Activated effector memory CD4-positive, alpha-beta T cell treated with Interleukin-2 at 50 U/mL for 16 hours (primary cell): Measurements from ENCODE around the gene CYB5A.

Source experiments
- DNase-seq: peaks from one replicate; pipeline ENCODE4 v3.0.0-alpha.2; 2020

CYB5A gene

DNA sequence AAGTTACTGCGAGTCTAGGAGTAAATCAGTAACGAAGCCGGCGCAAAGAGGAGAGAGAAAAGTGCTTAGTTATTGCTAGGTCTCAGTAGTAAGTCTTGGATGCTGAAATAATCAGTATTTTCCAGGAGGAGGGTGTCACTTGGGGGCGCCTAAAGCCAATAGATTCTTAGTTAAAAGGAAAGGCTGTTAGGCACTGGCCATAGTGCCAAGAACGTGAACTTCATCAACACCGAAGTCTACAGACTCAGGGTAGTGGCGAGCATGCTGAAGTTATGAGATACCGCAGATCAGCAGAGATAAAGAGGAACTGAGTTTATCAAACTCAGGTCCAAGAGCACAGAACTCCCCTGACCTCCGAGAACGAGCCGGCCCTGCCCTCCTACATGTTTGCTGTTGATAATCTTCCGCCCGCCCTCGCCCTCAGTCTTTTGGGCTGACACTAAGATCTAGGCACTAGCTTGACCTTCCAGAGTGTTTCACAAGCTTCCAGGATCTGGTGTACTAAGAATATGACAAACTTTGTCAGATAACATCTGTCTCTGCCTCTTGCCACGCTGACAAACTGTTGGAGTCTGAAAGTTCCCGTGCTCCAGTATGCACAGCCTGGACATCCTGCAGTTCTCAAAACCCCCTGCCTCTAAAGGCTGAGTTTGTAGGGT, 49.2 kb downstream of the CYB5A start:
- DNase-seq = no peak

DNA sequence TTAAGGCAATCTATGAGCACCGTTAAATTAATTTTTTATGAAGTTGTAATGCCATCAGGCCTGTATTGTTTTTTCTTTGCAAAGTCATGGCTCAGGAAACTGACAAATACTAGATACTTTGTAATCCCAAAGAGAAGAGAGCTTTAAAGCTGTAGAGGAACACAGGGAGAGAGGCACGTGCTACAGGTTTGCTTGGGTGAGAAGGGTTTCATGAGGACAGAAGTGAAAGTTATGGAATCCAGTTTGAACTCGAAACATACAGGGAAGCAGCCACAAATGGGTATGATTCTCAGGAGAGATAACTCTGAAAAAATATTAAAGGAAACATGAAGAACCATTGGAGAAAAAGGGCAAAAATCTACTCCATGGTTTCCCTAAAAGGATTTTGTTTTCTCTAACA, 49.8 kb downstream of the CYB5A start:
- no peak for DNase-seq

DNA sequence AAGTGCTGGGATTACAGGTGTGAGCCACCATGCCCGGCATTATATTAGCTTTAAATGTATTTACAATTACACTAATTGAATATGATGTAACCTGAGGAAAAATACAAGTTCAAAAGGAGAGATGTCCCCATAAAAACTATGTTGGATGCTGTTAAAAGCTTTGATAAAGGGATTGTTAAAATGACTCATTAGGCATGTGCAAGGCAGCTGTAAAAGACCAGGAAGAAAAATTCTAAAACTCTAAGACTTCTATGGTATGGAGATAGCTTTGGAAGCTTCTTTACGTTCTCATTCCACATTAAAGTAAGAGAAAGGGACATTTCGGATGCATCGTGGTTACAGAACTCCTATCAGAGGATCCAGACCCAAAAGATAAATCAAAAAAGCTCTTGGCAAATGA, 50.3 kb downstream of the CYB5A start:
- no peak for DNase-seq

DNA sequence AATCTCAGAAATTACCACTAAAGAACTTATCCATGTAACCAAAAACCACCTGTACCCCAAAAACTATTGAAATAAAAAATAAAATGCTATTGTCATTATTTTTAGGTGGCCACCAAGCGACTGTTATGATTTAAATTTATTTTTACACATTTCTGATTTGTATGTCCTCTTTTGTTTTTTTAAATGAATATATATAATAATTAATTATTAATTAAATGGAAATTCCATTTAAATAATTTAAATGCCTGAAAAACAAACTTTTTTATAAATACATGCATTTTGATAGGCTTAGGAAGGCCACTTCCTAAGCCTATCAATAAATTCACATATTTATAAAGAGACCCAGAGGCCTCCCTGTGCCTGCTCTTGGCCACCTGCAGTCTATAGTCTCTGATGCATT, 52.2 kb downstream of the CYB5A start:
- no peak for DNase-seq

DNA sequence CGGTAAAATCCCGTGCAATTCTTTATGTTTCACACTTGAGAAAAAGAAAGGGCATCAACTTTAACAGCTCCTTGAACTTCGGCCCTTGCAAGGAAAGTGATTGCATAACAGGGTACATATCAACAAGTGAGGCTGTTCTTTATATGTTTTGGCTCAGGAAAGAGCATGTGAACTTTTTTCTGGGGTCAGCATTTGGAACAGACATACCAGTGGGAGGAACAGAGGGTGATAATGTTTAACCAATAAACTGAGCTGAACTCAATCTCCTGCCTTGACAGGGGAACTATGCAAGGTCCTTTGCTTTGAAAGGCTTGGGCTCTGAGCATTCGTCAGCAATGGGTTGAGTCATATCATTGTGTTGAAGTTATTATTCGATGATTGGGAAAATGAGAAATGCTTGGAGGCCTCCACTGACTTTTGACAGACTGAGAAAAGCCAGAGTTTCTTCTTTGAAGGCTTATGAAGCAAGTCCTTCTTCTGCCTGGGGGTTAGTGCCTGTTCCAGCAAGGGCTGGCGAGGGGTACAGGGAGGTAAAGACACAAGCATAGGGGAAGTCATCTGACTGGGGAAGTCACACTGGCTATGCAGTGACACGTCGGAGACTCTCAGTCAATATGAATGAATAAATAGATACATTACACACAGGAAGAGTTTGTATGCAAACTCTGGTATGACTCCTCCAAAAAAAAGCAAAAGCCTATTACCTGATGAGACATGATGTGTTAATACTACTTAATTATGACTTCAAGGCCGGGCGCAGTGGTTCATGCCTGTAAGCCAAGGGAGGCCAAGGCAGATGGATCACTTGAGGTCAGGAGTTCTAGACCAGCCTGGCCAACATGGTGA, 57.2 kb downstream of the CYB5A start:
- DNase-seq = no peak

DNA sequence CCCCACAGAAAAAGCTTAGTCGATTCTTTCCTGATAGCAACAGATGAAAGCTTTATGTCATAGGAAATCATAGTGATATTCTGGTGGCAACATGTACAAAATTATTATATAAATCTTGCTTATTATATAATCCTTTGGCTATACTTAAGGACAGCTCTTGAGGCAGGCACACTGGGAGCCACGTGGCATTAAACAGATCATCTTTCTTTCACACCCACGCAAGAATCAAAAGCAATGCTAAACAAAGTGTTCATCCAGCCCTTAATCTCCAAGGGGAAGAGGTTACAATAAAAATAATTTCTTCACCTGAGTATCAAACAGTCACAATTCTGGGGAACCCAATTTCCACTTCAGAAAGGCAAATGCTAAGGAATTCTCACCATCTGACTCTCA, 57.8 kb downstream of the CYB5A start:
- no peak for DNase-seq

DNA sequence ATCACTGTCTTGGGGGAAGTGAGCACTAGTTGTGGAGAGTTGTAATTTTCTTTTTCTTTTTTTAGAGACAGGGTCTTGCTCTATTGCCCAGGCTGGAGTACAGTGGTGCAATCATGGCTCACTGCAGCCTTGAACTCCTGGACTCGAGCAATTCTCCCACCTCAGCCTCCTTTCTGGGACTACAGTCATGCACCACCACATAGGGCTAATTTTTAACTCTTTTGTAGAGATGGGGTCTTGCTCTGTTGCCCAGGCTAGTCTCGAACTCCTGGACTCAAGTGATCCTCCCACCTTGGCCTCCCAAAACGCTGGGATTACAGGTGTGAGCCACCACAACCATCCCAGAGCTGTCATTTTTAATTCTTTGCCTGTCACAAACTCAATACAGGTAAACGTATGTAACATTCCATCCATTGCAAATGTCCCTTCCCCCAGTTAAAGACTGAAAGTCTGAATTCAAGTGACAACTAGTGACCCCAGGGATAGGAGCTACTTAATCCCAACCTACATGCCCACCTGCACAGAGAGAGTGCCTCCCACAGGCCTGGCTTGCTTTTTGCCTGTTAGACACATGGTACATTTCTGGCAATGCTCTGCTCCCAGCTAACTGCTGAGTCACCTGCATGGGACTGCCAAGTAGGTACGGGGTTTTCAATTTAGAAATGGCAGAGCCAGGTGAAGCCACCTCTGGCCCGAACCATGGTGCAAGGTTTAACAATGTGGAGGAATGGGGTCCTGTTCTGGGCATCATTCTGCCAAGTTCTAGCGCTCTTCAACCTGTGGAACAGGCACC, 60.6 kb downstream of the CYB5A start:
- DNase-seq = no peak

DNA sequence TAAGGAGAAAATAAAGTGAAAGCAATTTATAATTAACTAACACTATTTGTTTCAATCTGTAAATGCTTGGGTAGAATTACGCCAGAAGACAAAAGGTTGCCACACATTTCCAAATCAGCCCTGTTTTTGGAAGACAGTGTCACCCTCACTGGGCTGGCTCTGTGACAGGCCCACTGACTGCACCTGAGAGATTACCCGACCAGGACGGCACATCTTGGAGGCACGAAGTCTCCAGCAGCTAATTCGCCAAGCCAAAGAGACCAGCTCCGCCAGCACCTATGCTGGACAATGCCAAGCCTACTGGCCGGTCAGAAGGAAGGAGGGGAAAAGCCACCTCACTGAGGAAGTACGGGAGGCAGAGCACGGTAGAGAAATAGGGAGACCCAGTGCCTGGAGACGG, 61.9 kb downstream of the CYB5A start:
- no peak for DNase-seq

DNA sequence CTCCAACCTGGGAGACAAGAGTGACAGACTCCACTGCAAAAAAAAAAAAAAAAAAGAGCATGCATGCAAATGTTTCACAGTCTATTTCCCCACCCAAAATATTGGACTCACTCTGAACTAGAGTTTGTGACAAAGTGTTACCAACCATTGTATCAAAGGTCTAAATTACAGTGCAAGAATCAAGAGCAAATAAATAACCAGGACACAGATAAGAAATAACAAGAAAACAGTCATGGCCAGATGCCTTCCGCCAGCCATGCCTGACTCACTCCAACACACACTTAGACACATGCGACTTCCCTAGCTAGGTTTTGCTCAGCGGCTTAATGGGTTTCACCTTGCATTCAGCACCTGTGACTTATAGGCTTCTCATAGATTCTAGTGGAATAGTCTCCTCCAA, 62.8 kb downstream of the CYB5A start:
- DNase-seq = no peak

DNA sequence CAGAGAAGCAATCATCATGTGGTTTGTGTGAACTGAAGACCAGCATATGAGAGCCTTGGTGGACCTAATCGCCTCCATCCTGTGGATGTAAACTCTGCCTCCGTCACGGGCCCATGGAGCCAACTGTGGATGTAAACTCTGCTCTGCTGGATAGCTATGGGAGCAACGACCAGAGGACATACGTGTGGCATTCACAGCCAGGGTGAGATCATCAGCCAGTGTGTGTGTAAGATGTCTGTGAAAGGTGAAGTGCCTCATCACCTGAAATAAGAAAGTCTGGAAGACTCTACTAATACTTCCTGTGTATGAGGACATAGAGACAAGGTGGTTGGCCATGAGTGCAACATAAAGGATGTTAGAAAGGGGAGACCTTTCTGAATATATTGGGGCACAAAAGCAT, 63.5 kb downstream of the CYB5A start:
- no peak for DNase-seq

DNA sequence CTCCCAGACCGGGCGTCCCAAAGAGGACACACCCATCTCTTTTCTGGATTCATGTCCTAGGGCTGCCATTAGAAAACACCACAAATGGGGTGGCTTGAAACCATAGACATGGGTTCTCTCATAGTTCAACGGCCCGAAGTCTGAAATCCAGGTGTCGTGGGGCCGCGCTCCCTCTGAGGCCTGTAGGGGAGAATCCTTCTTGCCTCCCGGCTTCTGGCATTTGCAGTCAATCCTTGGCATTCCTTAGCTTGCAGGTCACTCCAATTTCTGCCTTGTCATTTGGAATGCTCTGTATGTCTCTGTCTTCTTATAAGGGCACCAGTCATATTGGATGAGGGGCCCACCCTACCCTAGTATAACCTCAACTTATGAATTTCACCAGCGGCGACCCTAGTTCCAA, 65.1 kb downstream of the CYB5A start:
- DNase-seq = no peak

DNA sequence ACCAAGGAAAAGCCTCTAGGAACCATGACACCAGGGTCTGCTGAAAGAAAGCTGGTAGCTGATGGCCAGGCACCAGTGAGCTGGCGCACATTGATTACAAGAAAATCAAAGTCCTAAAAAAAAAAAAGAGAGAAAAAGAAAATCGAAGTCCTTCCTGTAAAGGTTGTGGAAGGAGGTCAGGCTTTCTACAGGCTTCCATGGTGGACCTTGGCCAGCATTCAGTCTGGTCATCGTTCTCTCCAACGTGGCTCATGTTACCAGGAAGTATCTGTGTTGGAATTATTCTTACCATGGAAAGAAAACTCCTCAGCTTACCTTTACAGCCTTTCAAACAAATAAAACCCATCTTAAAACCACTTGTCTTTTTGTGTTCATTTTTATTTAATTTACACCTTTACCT, 65.6 kb downstream of the CYB5A start:
- DNase-seq = no peak

DNA sequence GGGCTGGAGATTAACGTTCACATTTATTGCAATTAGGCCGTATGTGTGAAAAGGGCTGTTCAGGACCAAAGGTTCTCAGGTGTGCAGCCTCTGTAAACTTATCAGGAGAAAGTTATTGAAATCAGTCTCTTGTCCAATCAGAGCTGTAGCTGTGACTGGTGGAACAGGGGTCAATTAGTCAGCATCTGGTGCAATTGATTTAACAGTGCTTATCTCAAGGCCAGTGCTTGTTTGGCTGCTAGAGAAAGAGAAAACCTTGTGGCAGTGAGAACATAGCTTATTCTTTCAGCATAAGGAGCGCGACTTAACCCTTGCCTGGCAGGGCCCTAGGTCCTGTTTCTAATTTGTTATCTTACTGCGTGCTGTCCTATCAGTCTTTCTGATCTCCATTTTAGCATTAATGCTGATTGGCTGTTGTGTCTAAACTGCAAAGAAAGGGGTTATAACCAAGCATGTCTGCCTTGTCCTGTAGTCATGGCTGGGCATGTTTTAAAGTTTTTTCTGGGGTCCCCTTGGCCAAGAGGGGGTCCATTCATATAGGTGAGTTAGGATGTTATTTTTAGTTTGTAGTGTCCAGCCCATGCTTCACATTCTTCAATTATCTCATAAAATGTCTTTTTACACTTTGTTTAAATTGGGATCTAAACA, 66.4 kb downstream of the CYB5A start:
- no peak for DNase-seq

DNA sequence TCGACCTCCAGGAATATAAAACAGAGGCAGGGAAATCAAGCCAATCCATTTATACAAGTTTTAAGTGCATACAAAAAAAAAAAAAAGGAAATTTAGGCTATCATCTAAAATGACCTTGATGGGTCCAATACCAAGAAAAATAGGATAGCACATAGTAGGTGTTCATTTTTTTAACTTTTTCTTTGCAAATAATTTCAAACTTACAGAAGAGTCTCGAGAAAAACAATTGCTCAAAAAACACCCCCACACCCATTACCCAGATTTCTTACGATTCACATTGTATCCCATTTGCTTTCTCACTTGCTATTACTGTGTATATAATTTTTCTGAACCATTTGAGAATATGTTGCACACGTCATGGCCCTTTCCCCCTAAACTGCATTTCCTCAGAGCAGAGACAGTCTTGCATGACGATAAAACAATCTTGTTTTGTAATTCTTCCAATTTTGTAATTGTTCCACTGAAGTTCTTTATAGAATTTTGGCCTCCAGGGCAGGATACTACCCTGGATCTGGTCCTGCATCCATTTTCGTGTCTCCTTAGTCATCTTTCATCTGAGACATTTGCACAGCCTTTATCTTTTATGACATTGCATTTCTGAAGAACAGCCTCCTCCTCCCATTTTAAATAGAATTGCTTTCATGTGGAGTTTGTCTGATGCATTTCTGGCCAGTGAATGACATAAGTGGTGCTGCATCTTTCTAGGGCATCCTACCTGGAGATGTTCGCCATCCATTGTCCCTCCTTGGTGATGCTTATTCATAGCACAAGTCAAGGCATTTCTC, 68.9 kb downstream of the CYB5A start:
- no peak for DNase-seq

DNA sequence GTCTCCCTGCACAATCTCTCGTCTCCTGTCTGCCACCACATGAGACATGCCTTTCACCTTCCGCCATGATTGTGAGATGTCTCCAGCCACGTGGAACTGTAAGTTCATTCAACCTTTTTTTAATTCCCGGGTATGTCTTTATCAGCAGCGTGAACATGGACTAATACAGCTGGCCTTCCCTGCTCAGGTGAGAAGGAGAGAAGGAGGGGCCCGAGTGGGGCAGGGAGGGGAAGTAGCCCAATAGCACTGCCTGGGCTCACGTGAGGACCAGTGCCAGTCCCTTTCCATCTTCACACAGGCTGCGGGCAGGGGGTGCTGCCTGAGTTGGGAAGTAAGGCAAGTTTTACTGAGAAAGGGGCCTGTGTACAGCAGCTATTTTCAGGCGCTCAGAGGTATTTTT, 70.7 kb downstream of the CYB5A start:
- no peak for DNase-seq

DNA sequence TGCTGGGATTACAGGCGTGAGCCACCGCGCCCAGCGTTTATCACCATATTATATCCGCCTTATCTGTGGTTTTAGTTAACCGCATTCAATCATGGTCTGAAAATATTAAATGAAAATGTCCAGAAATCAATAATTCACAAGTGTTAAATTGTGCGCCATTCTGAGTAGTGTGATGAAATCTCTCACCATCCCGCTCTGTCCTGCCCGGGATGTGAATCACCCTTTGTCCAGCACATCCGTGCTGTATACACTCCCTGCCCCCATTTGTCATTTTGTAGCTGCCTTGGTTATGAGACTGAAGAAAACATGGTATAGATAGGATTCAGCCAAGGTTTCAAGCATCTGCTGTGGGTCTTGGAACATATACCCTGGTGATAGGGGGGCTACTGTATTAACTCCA, 72.7 kb downstream of the CYB5A start:
- DNase-seq = no peak

DNA sequence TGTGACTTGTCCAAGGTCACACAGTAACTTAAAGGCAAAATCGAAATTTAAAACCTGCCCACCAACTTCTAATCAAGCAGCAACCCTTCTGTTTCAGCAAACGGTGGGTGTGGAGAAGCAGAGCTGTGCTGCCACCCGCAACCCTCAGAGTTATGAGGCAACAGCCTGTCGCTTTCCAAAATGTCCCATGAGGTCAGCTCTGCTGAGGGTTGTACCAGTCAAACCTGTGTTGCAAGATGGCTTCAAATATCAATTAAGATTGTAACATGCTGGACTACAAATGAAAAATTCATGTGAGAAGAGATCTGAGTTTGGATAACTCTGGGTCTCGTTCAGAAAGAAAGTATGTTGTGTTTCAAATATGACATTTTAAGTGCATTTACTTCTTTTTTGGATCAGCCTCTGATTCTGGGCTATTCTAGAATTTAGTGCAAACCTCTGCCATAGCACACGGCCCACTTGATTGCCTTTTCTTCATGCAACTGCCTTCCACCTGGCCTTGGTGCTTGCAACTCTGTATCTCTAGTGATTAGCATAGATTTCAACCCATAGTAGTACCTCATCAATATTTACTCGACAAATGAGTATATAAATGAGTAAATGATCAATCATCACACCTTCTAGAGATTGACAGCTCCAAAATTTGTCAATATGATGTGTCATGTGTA, 74.2 kb downstream of the CYB5A start:
- no peak for DNase-seq

DNA sequence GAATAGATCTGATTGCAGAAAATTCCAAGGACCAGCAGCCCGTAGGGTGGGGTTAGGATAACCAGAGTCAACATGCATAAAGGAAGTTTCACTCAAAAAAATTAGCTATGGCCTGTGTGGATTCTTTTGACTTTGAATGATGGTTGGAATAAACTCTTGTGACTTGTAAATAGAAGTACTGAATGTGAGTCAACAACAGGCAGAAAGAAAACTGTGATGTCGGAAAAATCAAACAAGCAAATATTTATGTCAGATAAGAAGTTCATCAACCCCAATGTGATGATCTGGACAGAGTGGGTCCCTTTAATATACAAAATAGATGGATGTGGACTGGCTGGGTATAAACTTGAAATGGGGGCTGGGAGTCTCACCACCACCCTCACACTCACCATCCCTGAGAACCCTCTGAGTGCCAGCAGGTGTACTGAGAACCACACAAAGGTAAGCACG, 75.1 kb downstream of the CYB5A start:
- DNase-seq = no peak

DNA sequence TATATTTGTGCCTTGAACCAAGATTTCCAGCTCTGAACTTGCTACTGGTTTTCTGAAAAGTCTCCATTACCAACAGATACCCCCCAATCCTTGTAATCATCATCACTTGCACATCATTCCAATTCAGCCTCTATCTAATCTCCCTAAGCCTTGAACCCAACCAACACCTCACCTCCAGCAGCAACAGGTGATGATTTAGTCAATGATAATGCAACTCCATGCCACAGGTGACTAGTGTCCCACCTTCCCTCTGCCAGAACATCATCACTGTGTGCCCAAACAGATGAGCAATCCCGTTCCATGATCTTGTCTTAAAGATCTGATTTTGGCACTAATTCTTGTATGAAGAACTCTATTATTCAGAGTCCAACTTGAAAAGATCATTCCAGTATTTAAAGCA, 75.9 kb downstream of the CYB5A start:
- no peak for DNase-seq

DNA sequence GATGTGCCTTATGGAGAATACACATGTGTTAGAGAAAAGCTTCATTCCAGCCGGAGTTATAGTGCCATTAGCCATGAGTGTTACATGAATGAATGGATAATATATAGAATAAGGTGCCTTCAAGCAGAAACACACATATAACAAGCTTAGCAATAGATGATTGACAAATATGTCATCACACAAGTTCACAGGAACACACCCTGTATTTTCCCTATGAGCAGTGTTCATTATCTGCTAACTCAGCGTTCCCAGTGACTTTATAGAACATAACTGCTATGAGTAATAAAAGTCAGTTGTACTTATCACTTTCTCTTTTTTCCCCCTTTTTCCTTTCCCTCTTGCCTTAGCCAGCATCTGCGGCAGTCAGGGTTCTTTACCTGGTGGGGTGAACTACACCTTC, 78.3 kb downstream of the CYB5A start:
- DNase-seq = no peak

DNA sequence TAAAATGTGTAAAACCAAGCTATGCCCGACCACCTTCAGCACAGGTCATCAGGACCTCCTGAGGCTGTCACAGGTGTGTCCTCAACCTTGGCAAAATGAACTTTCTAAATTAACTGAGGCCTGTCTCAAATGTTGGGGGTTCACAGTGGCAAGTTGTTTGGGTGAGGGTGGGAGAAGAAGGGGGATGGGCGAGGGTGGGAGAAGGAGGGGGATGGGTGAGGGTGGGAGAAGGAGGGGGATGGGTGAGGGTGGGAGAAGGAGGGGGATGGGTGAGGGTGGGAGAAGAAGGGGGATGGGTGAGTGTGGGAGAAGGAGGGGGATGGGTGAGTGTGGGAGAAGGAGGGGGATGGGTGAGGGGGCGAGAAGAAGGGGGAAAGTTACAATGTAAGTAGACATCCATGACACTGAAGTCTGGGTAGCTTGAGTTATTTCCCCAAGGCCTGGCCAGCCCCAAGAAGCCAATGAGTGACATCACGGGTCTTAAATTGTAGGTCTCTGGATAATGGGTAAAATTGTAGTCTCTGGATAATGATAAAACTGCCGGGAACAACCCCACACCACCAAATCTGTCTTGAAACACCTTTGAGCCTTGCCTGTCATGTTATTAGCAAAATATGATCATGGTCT, 87.1 kb downstream of the CYB5A start:
- DNase-seq = no peak
